K562 (cell line): ENCODE measurements around the gene CCDC85C. TPM values are rescaled to one million over a fixed set of nuclear protein-coding genes. Genes with fewer than 3 reads are reported as not detected.

Source experiments
- CHCHD3 ChIP-seq: fragments of 250-450 bp; sonication (Bioruptor Pico); IDR thresholded peaks from 2 replicates; pipeline ENCODE4 v2.1.2; 2022; ENCODE audit warnings: mild to moderate bottlenecking
- COPS2 ChIP-seq: fragments of 450-650 bp; conservative IDR thresholded peaks from 2 replicates; pipeline ENCODE4 v1.6.1; 2016; ENCODE audit warnings: mild to moderate bottlenecking, moderate library complexity
- GABPA ChIP-seq: fragments of 200-800 bp; sonication (Bioruptor generic); conservative IDR thresholded peaks from 2 replicates; pipeline ENCODE4 v1.6.1; 2016; ENCODE audit warnings: low read depth, missing genetic modification characterization, missing compliant biosample characterization
- GATAD2B ChIP-seq: fragments of 450-650 bp; IDR thresholded peaks from 2 replicates; pipeline ENCODE4 v1.6.1; 2017; ENCODE audit warnings: mild to moderate bottlenecking, borderline replicate concordance
- KDM5B ChIP-seq: fragments of 200-600 bp; sonication (generic); IDR thresholded peaks from 2 replicates; pipeline ENCODE4 v1.6.1; 2012; ENCODE audit warnings: low read depth, mild to moderate bottlenecking, moderate library complexity, low read length, control low read depth, inconsistent platforms; ENCODE audit not compliant: insufficient replicate concordance
- MECOM ChIP-seq: fragments of 250-450 bp; sonication (Bioruptor Pico); IDR thresholded peaks from 2 replicates; pipeline ENCODE4 v1.8.0; 2022; ENCODE audit warnings: inconsistent platforms
- POLR2B ChIP-seq: fragments of 450-650 bp; IDR thresholded peaks from 2 replicates; pipeline ENCODE4 v1.6.1; 2018; ENCODE audit warnings: low read depth; ENCODE audit not compliant: partially characterized antibody
- U2AF2 ChIP-seq: fragments of 200-400 bp; formaldehyde crosslinking; optimal IDR thresholded peaks from 2 replicates; pipeline ENCODE3; 2017; ENCODE audit warnings: low read depth, mild to moderate bottlenecking, low read length
- ZNF707 ChIP-seq: fragments of 250-450 bp; sonication (Bioruptor Pico); conservative IDR thresholded peaks from 2 replicates; pipeline ENCODE4 v1.8.0; 2022; ENCODE audit warnings: inconsistent platforms, mild to moderate bottlenecking, moderate library complexity
- ZNF77 ChIP-seq: fragments of 250-450 bp; sonication (Bioruptor Pico); IDR thresholded peaks from 2 replicates; pipeline ENCODE4 v1.5.0; 2020
- polyA plus RNA-seq, 8 experiments: library from polyadenylated mRNA; depleted of rRNA in 4 of 8; stranded (reverse) in 5 of 8; unstranded in 3 of 8; fragments of >200 nt; fragmentation: Nextera tagmentation in 2 of 8; fragmentation: Illumina TruSeq in 1 of 8; extraction: Ambion mirVana in 2 of 8; extraction: Trizol in 1 of 8; gene quantifications; 2 replicates each; pipeline versions ENCODE4 v1.2.1 to v1.2.3, GENCODE V29; 2011 to 2014; ENCODE audit warnings: inconsistent platforms in 1 of 8, missing spikeins in 1 of 8
- total RNA-seq, 7 experiments: library from RNA; depleted of rRNA in 6 of 7; stranded (reverse); fragments of >200 nt in 6 of 7; fragmentation: Illumina TruSeq in 2 of 7; extraction: Trizol in 2 of 7; gene quantifications; 2 replicates each; pipeline versions ENCODE4 v1.2.1 to v1.2.3, GENCODE V29; 2011 to 2021; ENCODE audit warnings: low replicate concordance in 1 of 7
- TF ChIP-seq, protein P1 (sequence below): sonication (generic); formaldehyde crosslinking; IDR thresholded peaks from 2 replicates; pipeline ENCODE4 v1.8.0; 2022; ENCODE audit warnings: mild to moderate bottlenecking, low read depth, missing genetic modification reagents
- TF ChIP-seq, protein P2 (sequence below), 3 experiments: fragments of 200-800 bp in 1 of 3; sonication (Bioruptor generic) in 1 of 3; sonication (generic) in 1 of 3; formaldehyde crosslinking in 1 of 3; IDR thresholded peaks; 2 replicates each; pipeline versions ENCODE4 v1.6.1 to v1.8.0; 2016 to 2022; ENCODE audit warnings: mild to moderate bottlenecking in 2 of 3, missing compliant biosample characterization in 2 of 3, missing genetic modification characterization in 2 of 3, missing genetic modification reagents in 1 of 3
- TF ChIP-seq, protein P3 (sequence below): fragments of 250-450 bp; sonication (Bioruptor Pico); IDR thresholded peaks from 2 replicates; pipeline ENCODE4 v1.8.0; 2021; ENCODE audit warnings: mild to moderate bottlenecking, moderate library complexity

The CCDC85C gene
- total and polyA plus RNA-seq, 9 of the 15 experiments (the other 6 are each of a cell fraction or from before 2014, with no cell fraction given) = 0.18 to 22.0 (median 6.3) TPM

DNA sequence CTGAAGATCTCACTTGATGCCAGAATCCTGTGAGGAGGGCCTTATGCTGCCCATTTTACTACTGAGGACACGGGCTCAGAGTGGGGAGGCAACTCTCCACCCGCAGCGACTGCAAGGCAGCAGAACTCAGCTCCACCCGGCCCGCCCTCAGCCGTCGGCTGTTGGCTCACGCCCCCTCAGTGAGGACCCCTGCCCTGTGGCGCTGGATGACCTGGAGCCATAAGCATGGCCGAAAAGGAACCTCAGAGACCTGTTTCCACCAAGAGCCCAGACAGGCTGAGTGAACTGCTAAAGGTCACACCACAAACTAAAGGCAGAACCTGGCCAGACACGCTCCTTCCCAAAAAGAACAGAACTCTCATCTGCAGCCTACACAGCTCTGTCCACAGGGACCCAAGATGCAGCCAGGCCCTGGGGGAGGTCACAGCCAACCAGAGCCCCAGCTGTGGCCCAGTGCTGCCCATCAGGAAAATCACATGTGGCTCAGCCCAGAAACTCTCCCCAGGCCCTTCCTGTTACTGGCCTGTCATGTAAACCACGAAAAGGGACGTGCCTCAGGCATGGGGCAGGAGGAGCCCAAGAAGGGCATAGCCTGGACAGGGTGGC is 90.0 kb downstream of the CCDC85C start (continued):
- TF ChIP-seq ZNF707 (CRISPR knock-in tag) = no peak
- TF ChIP-seq, protein P1, sequence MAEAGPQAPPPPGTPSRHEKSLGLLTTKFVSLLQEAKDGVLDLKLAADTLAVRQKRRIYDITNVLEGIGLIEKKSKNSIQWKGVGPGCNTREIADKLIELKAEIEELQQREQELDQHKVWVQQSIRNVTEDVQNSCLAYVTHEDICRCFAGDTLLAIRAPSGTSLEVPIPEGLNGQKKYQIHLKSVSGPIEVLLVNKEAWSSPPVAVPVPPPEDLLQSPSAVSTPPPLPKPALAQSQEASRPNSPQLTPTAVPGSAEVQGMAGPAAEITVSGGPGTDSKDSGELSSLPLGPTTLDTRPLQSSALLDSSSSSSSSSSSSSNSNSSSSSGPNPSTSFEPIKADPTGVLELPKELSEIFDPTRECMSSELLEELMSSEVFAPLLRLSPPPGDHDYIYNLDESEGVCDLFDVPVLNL (CRISPR knock-in tag) = no peak
- no peak for TF ChIP-seq GABPA (tag)
- no peak for TF ChIP-seq POLR2B
- TF ChIP-seq ZNF77 = no peak
- TF ChIP-seq KDM5B = no peak
- TF ChIP-seq, protein P2, sequence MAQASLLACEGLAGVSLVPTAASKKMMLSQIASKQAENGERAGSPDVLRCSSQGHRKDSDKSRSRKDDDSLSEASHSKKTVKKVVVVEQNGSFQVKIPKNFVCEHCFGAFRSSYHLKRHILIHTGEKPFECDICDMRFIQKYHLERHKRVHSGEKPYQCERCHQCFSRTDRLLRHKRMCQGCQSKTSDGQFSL (CRISPR knock-in tag; IDR thresholded peaks at IDR 0.05) = no peak
- TF ChIP-seq, protein P2 (tag; IDR thresholded peaks at IDR 0.05) = no peak
- TF ChIP-seq CHCHD3 (CRISPR knock-in tag) = no peak
- no peak for TF ChIP-seq MECOM (CRISPR knock-in tag)
- TF ChIP-seq GATAD2B = no peak
- TF ChIP-seq U2AF2 = no peak
- TF ChIP-seq COPS2 = no peak
- TF ChIP-seq, protein P3, sequence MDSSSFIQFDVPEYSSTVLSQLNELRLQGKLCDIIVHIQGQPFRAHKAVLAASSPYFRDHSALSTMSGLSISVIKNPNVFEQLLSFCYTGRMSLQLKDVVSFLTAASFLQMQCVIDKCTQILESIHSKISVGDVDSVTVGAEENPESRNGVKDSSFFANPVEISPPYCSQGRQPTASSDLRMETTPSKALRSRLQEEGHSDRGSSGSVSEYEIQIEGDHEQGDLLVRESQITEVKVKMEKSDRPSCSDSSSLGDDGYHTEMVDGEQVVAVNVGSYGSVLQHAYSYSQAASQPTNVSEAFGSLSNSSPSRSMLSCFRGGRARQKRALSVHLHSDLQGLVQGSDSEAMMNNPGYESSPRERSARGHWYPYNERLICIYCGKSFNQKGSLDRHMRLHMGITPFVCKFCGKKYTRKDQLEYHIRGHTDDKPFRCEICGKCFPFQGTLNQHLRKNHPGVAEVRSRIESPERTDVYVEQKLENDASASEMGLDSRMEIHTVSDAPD (CRISPR knock-in tag) = no peak
